ENCODE results near the gene SPATA6L. TPM values are rescaled to one million over a fixed set of nuclear protein-coding genes. Genes with fewer than 3 reads are reported as not detected.

SPATA6L gene
- total RNA-seq, 2 experiments from 2014 or later, result 9.4 to 10.8 TPM

- Histone ChIP-seq H3K36me3 (ENCODE audit: insufficient read depth, low read length) (no peaks in the 10 kb centered on the region), H3K4me3 (ENCODE audit: low read length) (no peak overlapping the region), H3K27ac (ENCODE audit: low read depth in 1 of 2, low read length in 2 of 2) (no peak overlapping the region), H3K9me3 (ENCODE audit: control insufficient read depth in 1 of 2, insufficient read depth in 1 of 2, low read length in 2 of 2) (no peaks in the 10 kb centered on the region), H3K27me3 (ENCODE audit: control insufficient read depth in 1 of 2, insufficient read depth in 2 of 2, low read length in 2 of 2) (no peaks in the 10 kb centered on the region), H3K4me1 (ENCODE audit: insufficient read depth, low read length) (peaks cover 3% of the 10 kb centered on the region)
- H3K4me3 Mint-ChIP-seq, result no peak overlapping the region
- intact Hi-C loops (cut with DNase I, micrococcal nuclease), result no loop called here
- H3K27me3 Mint-ChIP-seq, result no peaks in the 10 kb centered on the region
- no peak for ATAC-seq (ENCODE audit: poor library complexity)
- TF ChIP-seq CTCF (IDR thresholded peaks at IDR 0.05), result no peak
- no peaks in the 10 kb centered on the region for H3K9me3 Mint-ChIP-seq
- H3K36me3 Mint-ChIP-seq (ENCODE audit: low read depth), result peaks cover 9% of the 10 kb centered on the region
- peak in 1 of 14 experiments; percentile 60 for DNase-seq
- H3K27ac Mint-ChIP-seq, result no peak overlapping the region
- ChIA-PET CTCF (no interaction called here), POLR2A (interaction anchor here (0.6 kb wide), 1 partner anchor 96 kb away, joined by 3 read pairs; no protein-coding TSS in a partner anchor)
- H3K4me1 Mint-ChIP-seq (ENCODE audit: low read depth), result no peaks in the 10 kb centered on the region
Observed at GRCh38 chr9:4654084-4654483, 12.2 kb downstream of the SPATA6L start.

GRCh38 chr9:4642351-4642750 lies 23.9 kb downstream of the SPATA6L start:
- Mint-ChIP-seq H3K27ac (no peak overlapping the region), H3K9me3 (no peaks in the 10 kb centered on the region), H3K27me3 (no peaks in the 10 kb centered on the region), H3K4me1 (ENCODE audit: low read depth) (peaks cover 12% of the 10 kb centered on the region), H3K4me3 (no peak overlapping the region), H3K36me3 (ENCODE audit: low read depth) (no peaks in the 10 kb centered on the region)
- no peak overlapping the region for H3K27ac ChIP-seq (ENCODE audit: low read depth in 1 of 2, low read length in 2 of 2)
- TF ChIP-seq CTCF (IDR thresholded peaks at IDR 0.05), result no peak
- no peaks in the 10 kb centered on the region for H3K4me1 ChIP-seq (ENCODE audit: insufficient read depth, low read length)
- no peaks in the 10 kb centered on the region for H3K27me3 ChIP-seq (ENCODE audit: control insufficient read depth in 1 of 2, insufficient read depth in 2 of 2, low read length in 2 of 2)
- no peak for DNase-seq
- intact Hi-C loops (cut with DNase I, micrococcal nuclease), result loop anchor here in 1 of 2 experiments (10.0 kb wide), 2 partner anchors 148 to 908 kb away; partner anchors contain the start of gene SLC1A1
- H3K4me3 ChIP-seq (ENCODE audit: low read length), result no peak overlapping the region
- no peak for ATAC-seq (ENCODE audit: poor library complexity)
- H3K9me3 ChIP-seq (ENCODE audit: control insufficient read depth in 1 of 2, insufficient read depth in 1 of 2, low read length in 2 of 2), result no peaks in the 10 kb centered on the region
- ChIA-PET POLR2A (no interaction called here), CTCF (no interaction called here)
- H3K36me3 ChIP-seq (ENCODE audit: insufficient read depth, low read length), result no peaks in the 10 kb centered on the region

- no peaks in the 10 kb centered on the region for H3K9me3 ChIP-seq (ENCODE audit: control insufficient read depth in 1 of 2, insufficient read depth in 1 of 2, low read length in 2 of 2)
- no peaks in the 10 kb centered on the region for H3K9me3 Mint-ChIP-seq
- no peak overlapping the region for H3K27ac ChIP-seq (ENCODE audit: low read depth in 1 of 2, low read length in 2 of 2)
- no peak overlapping the region for H3K4me3 ChIP-seq (ENCODE audit: low read length)
- intact Hi-C loops (cut with DNase I, micrococcal nuclease), result loop anchor here (1.0 to 10.0 kb wide), 8 partner anchors 35 to 905 kb away; partner anchors contain the start of gene SLC1A1 (in 1 of the 2)
- no peaks in the 10 kb centered on the region for H3K27me3 Mint-ChIP-seq
- ChIA-PET CTCF (interaction anchor here (0.6 to 2.3 kb wide), 12 partner anchors 8 to 325 kb away, joined by 3 to 12 read pairs (median 3); partner anchors contain the start of genes CDC37L1 and PLPP6), POLR2A (interaction anchor here (0.9 to 1.7 kb wide), 7 partner anchors 21 to 261 kb away, joined by 4 to 12 read pairs (median 5); partner anchors contain the start of genes AK3 and PLPP6)
- no peaks in the 10 kb centered on the region for H3K4me1 ChIP-seq (ENCODE audit: insufficient read depth, low read length)
- ATAC-seq (ENCODE audit: poor library complexity) (peak; percentile 78), DNase-seq (peak; percentile 43 to 74 (median 51))
- TF ChIP-seq CTCF (IDR thresholded peaks at IDR 0.05), result peak; percentile 71
- no peaks in the 10 kb centered on the region for H3K27me3 ChIP-seq (ENCODE audit: control insufficient read depth in 1 of 2, insufficient read depth in 2 of 2, low read length in 2 of 2)
- no peaks in the 10 kb centered on the region for H3K36me3 Mint-ChIP-seq (ENCODE audit: low read depth)
- H3K4me1 Mint-ChIP-seq (ENCODE audit: low read depth), result peaks cover 12% of the 10 kb centered on the region
- H3K27ac Mint-ChIP-seq, result no peak overlapping the region
- no peaks in the 10 kb centered on the region for H3K36me3 ChIP-seq (ENCODE audit: insufficient read depth, low read length)
- no peak overlapping the region for H3K4me3 Mint-ChIP-seq
Observed at GRCh38 chr9:4640027-4640426, 26.3 kb downstream of the SPATA6L start.
